Ascending aorta (tissue), 2 donors: Measurements from ENCODE around the gene CD302. TPM values are rescaled to one million over a fixed set of nuclear protein-coding genes. Genes with fewer than 3 reads are reported as not detected.
A peak's percentile ranks its signal among the peaks of the same experiment; 100 is the strongest.

ENCODE experiments used
- DNase-seq, 2 donors: peaks; one replicate each; pipeline ENCODE4 v3.0.0-alpha.2; 2019; ENCODE audit warnings: low spot score in 2 of 2
- H3K27ac ChIP-seq, 2 donors: fragments of 200-600 bp; sonication (generic); one replicate each; pipeline ENCODE4 v1.5.1; 2016 to 2017; ENCODE audit warnings: mild to moderate bottlenecking in 1 of 2
- H3K27me3 ChIP-seq: fragments of 200-600 bp; sonication (generic); one replicate; pipeline ENCODE4 v1.5.1; 2017
- H3K36me3 ChIP-seq, 2 donors: fragments of 200-600 bp; sonication (generic); one replicate each; pipeline ENCODE4 v1.5.1; 2016
- H3K4me1 ChIP-seq, 2 donors: fragments of 200-600 bp; sonication (generic); one replicate each; pipeline ENCODE4 v1.5.1; 2016 to 2017; ENCODE audit warnings: mild to moderate bottlenecking in 1 of 2
- H3K4me3 ChIP-seq, 2 donors: fragments of 200-600 bp; sonication (generic); one replicate each; pipeline ENCODE4 v1.5.1; 2016 to 2017; ENCODE audit warnings: mild to moderate bottlenecking in 1 of 2
- H3K9me3 ChIP-seq, 2 donors: fragments of 200-600 bp; sonication (generic); one replicate each; pipeline ENCODE4 v1.5.1; 2016
- CTCF ChIP-seq, 3 experiments: fragments of 200-600 bp in 2 of 3; fragments of 450-650 bp in 1 of 3; sonication (generic) in 2 of 3; IDR thresholded peaks; one replicate each; pipeline ENCODE4 v1.5.1; 2016 to 2019; ENCODE audit warnings: antibody characterized with exemption in 3 of 3, mild to moderate bottlenecking in 1 of 3, moderate library complexity in 1 of 3
- intact Hi-C: fragments of 100-400 bp; cut with DNase I; formaldehyde crosslinking; loops from one replicate; pipeline ENCODE4 v1.15.1; 2023
- total RNA-seq: library from RNA; depleted of rRNA; stranded (reverse); fragments of >200 nt; gene quantifications from one replicate; pipeline ENCODE4 v1.1.0, GENCODE V29; 2016

The CD302 gene
- total RNA-seq, 1 donor from 2014 or later = 30.9 TPM

GRCh38 chr2:159808032-159808425 lies 10.0 kb upstream of the CD302 start:
- Histone ChIP-seq H3K4me3 (no peak overlapping the region), H3K9me3 (no peaks in the 10 kb centered on the region), H3K27me3 (no peaks in the 10 kb centered on the region), H3K27ac (no peak overlapping the region), H3K4me1 (no peaks in the 10 kb centered on the region), H3K36me3 (no peaks in the 10 kb centered on the region)
- DNase-seq = no peak
- no peak for TF ChIP-seq CTCF (IDR thresholded peaks at IDR 0.05)
- intact Hi-C loops = no loop called here

- no peak for DNase-seq
- intact Hi-C loops = no loop called here
- TF ChIP-seq CTCF (IDR thresholded peaks at IDR 0.05) = peak; percentile 59 to 71 (median 63)
- no peak overlapping the region for H3K27ac ChIP-seq
- H3K4me1 ChIP-seq = no peaks in the 10 kb centered on the region
- no peaks in the 10 kb centered on the region for H3K9me3 ChIP-seq
- H3K36me3 ChIP-seq = no peaks in the 10 kb centered on the region
- H3K4me3 ChIP-seq = no peak overlapping the region
- no peaks in the 10 kb centered on the region for H3K27me3 ChIP-seq
Observed at GRCh38 chr2:159807183-159808031, 9.4 kb upstream of the CD302 start.

- Histone ChIP-seq H3K27me3 (no peaks in the 10 kb centered on the region), H3K36me3 (no peaks in the 10 kb centered on the region), H3K4me3 (no peak overlapping the region), H3K27ac (no peak overlapping the region), H3K9me3 (no peaks in the 10 kb centered on the region), H3K4me1 (no peaks in the 10 kb centered on the region)
- intact Hi-C loops = no loop called here
- no peak for TF ChIP-seq CTCF (IDR thresholded peaks at IDR 0.05)
- no peak for DNase-seq
Observed at GRCh38 chr2:159804941-159805340, 6.9 kb upstream of the CD302 start.

- H3K9me3 ChIP-seq = no peaks in the 10 kb centered on the region
- intact Hi-C loops = no loop called here
- H3K4me3 ChIP-seq = no peak overlapping the region
- H3K27me3 ChIP-seq = no peaks in the 10 kb centered on the region
- H3K36me3 ChIP-seq = no peaks in the 10 kb centered on the region
- no peak for TF ChIP-seq CTCF (IDR thresholded peaks at IDR 0.05)
- no peak overlapping the region for H3K27ac ChIP-seq
- DNase-seq = no peak
- H3K4me1 ChIP-seq = no peaks in the 10 kb centered on the region
Observed at GRCh38 chr2:159803235-159803962, 5.4 kb upstream of the CD302 start.

GRCh38 chr2:159802673-159803072 lies 4.7 kb upstream of the CD302 start:
- Histone ChIP-seq H3K27me3 (no peaks in the 10 kb centered on the region), H3K4me3 (no peak overlapping the region), H3K4me1 (no peaks in the 10 kb centered on the region), H3K27ac (no peak overlapping the region), H3K36me3 (no peaks in the 10 kb centered on the region), H3K9me3 (no peaks in the 10 kb centered on the region)
- DNase-seq = no peak
- intact Hi-C loops = no loop called here
- no peak for TF ChIP-seq CTCF (IDR thresholded peaks at IDR 0.05)
